Measurements from ENCODE around the gene FAM72B.
"Not testable (repeated sequence)": the region's sequence is repeated elsewhere in the genome, so short reads cannot be mapped to it uniquely, and the experiment has no call there.

Gene FAM72B

GRCh38 chr1:121184290-121185127 lies at the start of gene FAM72B, which contains the start of gene SRGAP2C:
Gene FAM72B (minus strand): TSS chr1:121184340. CDS start chr1:121183489, 851 bp downstream.
Gene SRGAP2C (plus strand): TSS chr1:121184975. CDS start chr1:121187447, 2,472 bp downstream.
- DNase-seq (ENCODE audit: insufficient read length, low spot score): peak; percentile 77
- not testable (repeated sequence) for FAIRE-seq

DNA sequence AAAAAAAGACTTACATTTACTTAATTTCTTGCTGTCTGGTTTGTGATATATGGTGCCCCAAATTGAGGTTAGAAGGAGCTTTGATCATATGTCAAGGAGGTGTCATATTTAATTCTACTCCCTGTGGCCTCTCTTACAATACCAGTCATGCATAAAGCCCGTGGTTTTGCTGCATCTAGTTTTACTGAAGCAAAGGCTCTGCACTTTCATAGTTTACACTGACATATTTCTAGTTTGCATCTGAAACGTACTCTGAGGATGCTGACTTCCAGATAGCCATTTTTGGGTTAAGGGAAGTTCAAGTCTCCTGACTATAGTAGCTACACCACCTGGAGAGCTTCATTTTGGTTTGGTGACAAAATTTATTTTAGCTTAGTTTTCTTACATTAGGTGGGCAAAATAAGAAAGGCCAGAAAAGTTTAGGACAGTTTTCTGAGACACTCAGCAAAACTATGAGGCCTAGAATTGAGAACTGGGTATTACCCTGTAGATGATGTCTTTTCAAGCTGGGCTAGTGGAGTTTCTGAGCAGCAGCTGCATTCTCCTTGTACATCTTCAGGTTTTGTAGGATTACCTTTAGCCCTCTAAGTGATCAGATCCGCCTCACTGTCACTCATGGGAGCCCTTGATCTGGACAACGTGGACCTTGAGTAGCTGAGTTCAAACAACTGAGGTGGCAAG lies 48.4 kb upstream of the FAM72B start:
- not testable (repeated sequence) for FAIRE-seq; DNase-seq (ENCODE audit: insufficient read length, low spot score)

DNA sequence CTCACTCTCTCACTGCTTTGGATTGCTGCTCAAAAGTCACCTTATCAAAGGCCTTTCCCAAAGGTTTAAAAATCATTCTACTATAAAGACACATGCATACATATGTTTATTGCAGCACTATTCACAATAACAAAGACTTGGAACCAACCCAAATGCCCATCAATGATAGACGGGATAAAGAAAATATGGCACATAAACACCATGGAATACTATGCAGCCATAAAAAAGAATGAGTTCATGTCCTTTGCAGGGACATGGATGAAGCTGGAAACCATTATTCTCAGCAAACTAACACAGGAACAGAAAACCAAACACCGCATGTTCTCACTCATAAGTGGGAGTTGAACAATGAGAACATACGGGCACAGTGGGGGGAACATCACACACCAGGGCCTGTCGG lies 46.5 kb upstream of the FAM72B start:
- not testable (repeated sequence) for FAIRE-seq; DNase-seq (ENCODE audit: insufficient read length, low spot score)

GRCh38 chr1:121227544-121228330 lies 43.6 kb upstream of the FAM72B start:
- DNase-seq (ENCODE audit: insufficient read length, low spot score); FAIRE-seq: not testable (repeated sequence)

- DNase-seq (ENCODE audit: insufficient read length, low spot score); FAIRE-seq: not testable (repeated sequence)
Measured at GRCh38 chr1:121226925-121227324, 42.8 kb upstream of the FAM72B start.

- not testable (repeated sequence) for FAIRE-seq; DNase-seq (ENCODE audit: insufficient read length, low spot score)
Measured at GRCh38 chr1:121226295-121226904, 42.3 kb upstream of the FAM72B start.

DNA sequence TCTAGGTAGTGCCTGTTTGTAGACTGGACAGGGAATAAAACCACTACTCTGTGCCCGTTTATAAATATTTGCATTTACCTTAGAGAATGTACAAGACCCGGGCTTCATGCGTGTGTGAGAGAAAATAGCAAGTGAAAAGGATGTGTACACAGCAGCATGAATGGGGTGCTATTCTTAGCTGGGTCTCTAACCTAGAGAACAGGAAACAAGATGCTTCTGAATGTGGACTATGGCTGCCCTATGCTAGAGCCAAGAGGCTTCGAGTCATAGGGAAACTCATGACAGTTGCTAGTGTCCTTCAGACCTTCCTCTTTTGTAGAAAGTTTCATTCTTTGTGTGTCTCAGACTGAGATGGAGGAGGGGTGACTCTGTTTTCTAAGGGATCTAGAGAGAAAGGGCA lies 40.6 kb upstream of the FAM72B start:
- not testable (repeated sequence) for DNase-seq (ENCODE audit: insufficient read length, low spot score); FAIRE-seq

- FAIRE-seq; DNase-seq (ENCODE audit: insufficient read length, low spot score): not testable (repeated sequence)
Measured at GRCh38 chr1:121221770-121222169, 37.6 kb upstream of the FAM72B start.

- not testable (repeated sequence) for DNase-seq (ENCODE audit: insufficient read length, low spot score); FAIRE-seq
Measured at GRCh38 chr1:121216676-121217075, 32.5 kb upstream of the FAM72B start.

DNA sequence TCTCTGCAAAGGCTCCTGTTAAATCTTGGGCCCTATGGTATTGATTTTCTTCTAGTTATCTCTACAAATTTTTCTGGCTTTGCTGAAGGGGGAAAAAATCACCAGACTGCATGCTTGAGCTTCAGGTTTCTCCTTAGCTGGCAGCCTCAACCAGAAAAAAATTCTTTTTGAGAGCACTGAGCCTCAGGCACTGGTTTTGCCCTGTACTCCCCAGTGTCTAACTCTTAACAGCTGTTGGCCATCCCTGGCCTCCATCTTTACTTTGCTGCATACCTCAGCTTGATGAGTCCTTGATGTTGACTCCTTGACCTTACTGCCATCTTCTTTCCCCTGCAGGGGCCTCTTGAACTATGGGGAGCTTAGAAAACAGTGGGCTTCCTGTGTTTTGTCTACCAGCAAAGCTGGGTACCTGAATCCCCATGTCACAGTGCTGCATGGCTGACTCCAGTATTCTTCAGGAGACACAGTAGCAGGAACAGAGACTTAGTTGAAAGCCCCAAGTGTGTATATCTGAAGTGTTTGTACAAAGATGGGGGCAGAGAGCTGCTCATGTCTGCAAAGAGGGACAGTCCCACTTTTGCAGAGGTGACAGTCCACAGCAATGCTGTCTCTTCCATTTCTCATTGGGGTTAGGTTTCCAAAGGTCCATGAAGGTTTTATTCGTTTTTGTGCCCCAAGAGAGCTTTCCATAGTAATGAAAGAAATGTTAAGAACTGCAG lies 31.7 kb upstream of the FAM72B start:
- not testable (repeated sequence) for DNase-seq (ENCODE audit: insufficient read length, low spot score); FAIRE-seq

DNA sequence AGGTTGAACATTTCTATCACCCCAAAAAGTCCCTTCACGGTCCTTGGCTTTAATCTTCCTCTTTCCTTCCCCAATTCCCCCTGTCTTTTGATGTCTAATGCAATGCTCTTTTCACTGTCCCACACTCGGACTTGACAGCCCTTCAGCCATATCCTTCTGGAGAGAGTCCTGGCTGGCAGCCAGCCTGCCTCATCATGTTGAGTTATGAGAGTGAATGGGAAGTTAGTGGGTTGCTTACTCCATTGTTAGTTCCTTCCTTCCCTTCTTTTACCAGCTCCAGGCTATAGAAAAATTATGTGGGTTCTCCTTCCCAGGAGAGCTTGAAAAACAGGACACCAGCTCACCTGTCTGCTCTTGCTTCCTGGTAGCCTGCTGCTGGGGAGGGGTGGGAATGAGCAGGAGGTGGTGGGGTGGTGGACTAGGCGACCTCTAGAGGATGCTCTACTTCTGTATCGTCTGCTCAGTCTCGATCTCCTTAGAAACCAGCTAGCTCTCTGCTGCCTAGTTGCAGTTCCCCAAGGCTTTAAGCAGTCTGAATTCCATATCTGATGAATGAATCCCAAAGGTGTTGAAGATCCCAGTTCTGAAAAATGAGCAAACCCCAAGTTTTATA lies 30.5 kb upstream of the FAM72B start:
- DNase-seq (ENCODE audit: insufficient read length, low spot score); FAIRE-seq: not testable (repeated sequence)

- not testable (repeated sequence) for FAIRE-seq; DNase-seq (ENCODE audit: insufficient read length, low spot score)
Measured at GRCh38 chr1:121213491-121213890, 29.4 kb upstream of the FAM72B start.

DNA sequence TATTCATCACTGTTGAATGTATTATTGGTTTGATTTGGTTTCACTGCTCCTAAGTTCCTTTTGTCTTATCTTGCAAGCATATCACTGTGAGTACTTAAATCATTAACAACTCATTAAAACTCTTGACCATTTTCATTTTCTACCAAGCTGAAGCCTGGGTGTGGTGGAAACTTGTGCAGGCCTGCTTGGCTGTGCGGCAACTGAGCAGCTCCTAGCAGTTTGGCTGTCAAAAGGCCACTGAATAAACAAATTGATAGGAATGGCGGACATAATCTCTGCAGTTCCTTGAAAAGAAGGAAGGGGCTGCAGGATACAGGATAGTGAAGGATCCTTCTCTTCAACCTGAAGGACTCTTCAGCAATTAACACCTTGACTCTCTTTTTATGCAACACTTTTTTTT lies 26.6 kb upstream of the FAM72B start:
- not testable (repeated sequence) for DNase-seq (ENCODE audit: insufficient read length, low spot score); FAIRE-seq

DNA sequence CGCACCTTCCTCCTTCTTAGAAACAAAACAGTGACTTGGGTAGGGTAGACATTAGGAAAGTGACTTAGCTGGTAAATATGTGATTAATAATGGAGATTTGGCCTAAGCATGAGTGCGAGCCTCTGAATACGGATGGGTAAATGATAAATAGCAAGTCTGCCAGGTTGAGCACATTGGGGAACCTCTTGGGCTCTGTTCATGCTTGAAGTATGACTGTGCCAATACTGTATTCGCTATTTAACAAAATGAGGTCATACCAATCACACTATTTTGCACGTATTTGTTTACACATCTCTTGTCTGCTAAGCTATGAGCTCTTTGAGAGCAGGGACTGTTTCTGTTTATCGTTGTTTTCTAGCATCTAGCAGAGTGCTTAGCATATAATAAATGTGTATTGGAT lies 24.2 kb upstream of the FAM72B start:
- not testable (repeated sequence) for FAIRE-seq; DNase-seq (ENCODE audit: insufficient read length, low spot score)

GRCh38 chr1:121207328-121207727 lies 23.2 kb upstream of the FAM72B start:
- not testable (repeated sequence) for FAIRE-seq; DNase-seq (ENCODE audit: insufficient read length, low spot score)

DNA sequence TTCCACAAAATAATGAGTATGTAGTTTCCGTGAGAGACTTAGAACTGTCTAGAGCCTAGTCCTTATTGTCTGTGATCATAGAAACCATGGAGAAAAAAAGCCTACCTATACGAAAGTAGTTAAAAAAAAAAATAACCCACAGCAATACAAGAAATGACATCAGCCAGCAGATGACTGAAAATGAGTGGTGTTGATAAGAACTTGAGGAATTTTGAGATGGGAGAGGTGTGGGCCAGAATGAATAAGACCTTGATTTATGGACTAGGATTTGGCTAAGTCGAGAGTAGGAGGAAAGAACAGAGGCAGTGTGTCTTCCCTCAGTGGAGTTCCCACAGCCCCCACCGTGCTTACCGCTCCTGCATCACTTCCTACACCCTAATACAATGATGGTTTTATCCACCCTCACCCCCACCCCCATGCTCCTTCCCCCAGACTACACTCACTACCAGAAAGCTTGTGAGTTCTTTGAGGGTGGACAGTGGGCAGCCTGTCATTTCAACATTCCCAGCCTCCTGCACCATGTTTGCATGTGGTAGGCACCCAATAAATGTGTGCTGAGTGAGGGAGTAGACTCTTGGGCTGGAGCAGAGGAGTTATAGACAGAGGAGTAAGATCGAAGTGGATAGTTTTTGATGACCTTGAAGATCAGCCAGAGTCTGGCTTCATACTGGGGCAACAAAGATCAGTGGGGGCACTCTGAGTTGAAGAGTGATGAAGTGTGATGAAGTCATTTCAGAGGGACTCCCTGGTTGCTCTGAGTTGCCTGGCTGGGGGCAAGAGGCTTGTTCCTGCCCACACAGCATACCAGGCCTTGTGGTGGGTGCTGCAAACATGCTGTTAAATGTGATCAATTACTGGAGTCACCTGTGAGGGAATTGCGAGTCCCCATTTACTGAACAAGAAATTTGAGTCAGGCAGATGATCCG lies 21.9 kb upstream of the FAM72B start:
- DNase-seq (ENCODE audit: insufficient read length, low spot score); FAIRE-seq: not testable (repeated sequence)

DNA sequence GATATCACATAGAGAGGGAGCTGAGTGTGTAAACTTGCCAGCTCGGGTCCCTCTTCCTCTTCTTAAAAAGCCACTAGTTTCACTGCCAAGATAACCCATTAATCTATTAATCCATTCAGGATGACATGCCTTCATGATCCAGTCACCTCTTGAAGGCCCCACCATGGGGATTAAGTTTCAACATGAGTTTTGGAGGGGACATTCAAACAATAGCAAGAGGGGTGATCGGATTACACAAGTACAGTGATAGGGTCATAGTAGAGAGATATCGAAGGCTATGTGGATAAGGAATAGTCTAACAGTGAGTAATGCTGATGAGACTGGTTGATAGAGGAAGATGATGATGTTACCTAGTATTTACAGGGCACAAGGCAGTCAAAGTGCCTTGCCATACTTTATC lies 18.8 kb upstream of the FAM72B start:
- not testable (repeated sequence) for FAIRE-seq; DNase-seq (ENCODE audit: insufficient read length, low spot score)

All from HTR-8/SVneo (cell line).